HG03432 (cell line): Measurements from ENCODE around the gene UMODL1.
"Not testable (repeated sequence)": the region's sequence is repeated elsewhere in the genome, so short reads cannot be mapped to it uniquely, and the experiment has no call there.

Source experiments
- ATAC-seq: cut with Tn5 transposase; IDR thresholded peaks from one replicate; pipeline ENCODE4 v1.9.1; 2021; ENCODE audit warnings: mild to moderate bottlenecking, moderate library complexity; ENCODE audit not compliant: unreplicated experiment

UMODL1 gene

GRCh38 chr21:42110691-42111469, 39.8 kb downstream of the UMODL1 start:
- no peak for ATAC-seq

GRCh38 chr21:42111470-42111743, 40.3 kb downstream of the UMODL1 start:
- no peak for ATAC-seq

- no peak for ATAC-seq
Measured at GRCh38 chr21:42111811-42112210, 40.7 kb downstream of the UMODL1 start.

GRCh38 chr21:42112238-42112637, 41.1 kb downstream of the UMODL1 start:
- no peak for ATAC-seq

GRCh38 chr21:42112857-42113256, 41.7 kb downstream of the UMODL1 start:
- no peak for ATAC-seq

GRCh38 chr21:42113926-42114409, 42.9 kb downstream of the UMODL1 start:
- ATAC-seq: no peak

GRCh38 chr21:42114646-42115045, 43.5 kb downstream of the UMODL1 start:
- ATAC-seq: no peak

GRCh38 chr21:42115136-42115683, 44.1 kb downstream of the UMODL1 start:
- ATAC-seq: no peak

GRCh38 chr21:42116551-42116950, 45.4 kb downstream of the UMODL1 start:
- not testable (repeated sequence) for ATAC-seq

GRCh38 chr21:42117229-42117966, 46.3 kb downstream of the UMODL1 start:
- peak; percentile 48 for ATAC-seq

- no peak for ATAC-seq
Measured at GRCh38 chr21:42117967-42118780, 47.1 kb downstream of the UMODL1 start.

GRCh38 chr21:42118901-42119300, 47.8 kb downstream of the UMODL1 start:
- no peak for ATAC-seq

GRCh38 chr21:42120101-42120902, 49.2 kb downstream of the UMODL1 start:
- peak; percentile 46 for ATAC-seq

- no peak for ATAC-seq
Measured at GRCh38 chr21:42120903-42121535, 49.9 kb downstream of the UMODL1 start.

GRCh38 chr21:42121794-42122193, 50.7 kb downstream of the UMODL1 start:
- no peak for ATAC-seq

GRCh38 chr21:42122398-42122797, 51.3 kb downstream of the UMODL1 start:
- no peak for ATAC-seq

GRCh38 chr21:42122808-42123207, 51.7 kb downstream of the UMODL1 start:
- no peak for ATAC-seq

GRCh38 chr21:42123219-42123908, 52.2 kb downstream of the UMODL1 start:
- ATAC-seq: no peak

GRCh38 chr21:42124081-42124480, 53.0 kb downstream of the UMODL1 start:
- ATAC-seq: no peak
